Suprapubic skin (tissue), 4 donors: ENCODE data around the gene TSPAN19. TPM values are rescaled to one million over a fixed set of nuclear protein-coding genes. Genes with fewer than 3 reads are reported as not detected.

Experiments
- DNase-seq, 2 donors: peaks; one replicate each; pipeline ENCODE4 v3.0.0-alpha.2; 2019; ENCODE audit warnings: low spot score in 2 of 2
- H3K27ac ChIP-seq: fragments of 200-600 bp; sonication (generic); one replicate; pipeline ENCODE4 v1.5.1; 2019
- H3K27me3 ChIP-seq: fragments of 200-600 bp; sonication (generic); one replicate; pipeline ENCODE4 v1.5.1; 2019
- H3K36me3 ChIP-seq: fragments of 200-600 bp; sonication (generic); one replicate; pipeline ENCODE4 v1.5.1; 2019
- H3K4me1 ChIP-seq: fragments of 200-600 bp; sonication (generic); one replicate; pipeline ENCODE4 v1.5.1; 2019
- H3K4me3 ChIP-seq: fragments of 200-600 bp; sonication (generic); one replicate; pipeline ENCODE4 v1.5.1; 2019; ENCODE audit warnings: mild to moderate bottlenecking
- H3K9me3 ChIP-seq: fragments of 200-600 bp; sonication (generic); one replicate; pipeline ENCODE4 v1.5.1; 2019
- CTCF ChIP-seq, 2 donors: fragments of 200-600 bp in 1 of 2; fragments of 450-650 bp in 1 of 2; sonication (generic) in 1 of 2; IDR thresholded peaks; one replicate each; pipeline ENCODE4 v1.5.1; 2016 to 2019; ENCODE audit warnings: antibody characterized with exemption in 2 of 2, mild to moderate bottlenecking in 1 of 2, moderate library complexity in 1 of 2
- EP300 ChIP-seq: sonication (generic); formaldehyde crosslinking; IDR thresholded peaks from one replicate; pipeline ENCODE4 v1.6.1; 2017; ENCODE audit warnings: antibody characterized with exemption
- POLR2A ChIP-seq, 2 donors: fragments of 450-650 bp; IDR thresholded peaks; one replicate each; pipeline ENCODE4 v1.6.1; 2017; ENCODE audit warnings: antibody characterized with exemption in 2 of 2, mild to moderate bottlenecking in 2 of 2, moderate library complexity in 2 of 2
- POLR2AphosphoS5 ChIP-seq, 3 donors: sonication (generic); formaldehyde crosslinking; IDR thresholded peaks; one replicate each; pipeline ENCODE4 v1.6.1; 2017; ENCODE audit warnings: antibody characterized with exemption in 3 of 3
- WGBS: methylation state at CpG from one replicate; pipeline ENCODE4 v1.1.5; 2018; 5-methylcytosine and 5-hydroxymethylcytosine counted together
- total RNA-seq, 4 donors: library from RNA; depleted of rRNA; stranded (reverse); fragments of >200 nt; gene quantifications; one replicate each; pipeline ENCODE4 v1.1.0, GENCODE V29; 2016

Gene TSPAN19
- total RNA-seq, 4 donors from 2014 or later = not detected

- H3K4me3 ChIP-seq = no peak overlapping the region
- TF ChIP-seq POLR2AphosphoS5 (IDR thresholded peaks at IDR 0.05) (no peak), POLR2A (IDR thresholded peaks at IDR 0.05) (no peak), CTCF (IDR thresholded peaks at IDR 0.05) (no peak)
- H3K9me3 ChIP-seq = no peaks in the 10 kb centered on the region
- DNase-seq = no peak
- no peak overlapping the region for H3K27ac ChIP-seq
- H3K27me3 ChIP-seq = no peaks in the 10 kb centered on the region
- H3K36me3 ChIP-seq = no peaks in the 10 kb centered on the region
- 55% methylated on average over 3 of the region's 3 CpGs for WGBS
- no peaks in the 10 kb centered on the region for H3K4me1 ChIP-seq
These were observed 49.5 kb downstream of the TSPAN19 start for GRCh38 chr12:84986586-84986985.

- no peak for TF ChIP-seq EP300
- no peak for TF ChIP-seq POLR2A (IDR thresholded peaks at IDR 0.05)
- no peak for TF ChIP-seq POLR2AphosphoS5 (IDR thresholded peaks at IDR 0.05)
- TF ChIP-seq CTCF (IDR thresholded peaks at IDR 0.05) = no peak
- H3K4me3 ChIP-seq = no peak overlapping the region
- H3K27me3 ChIP-seq = no peaks in the 10 kb centered on the region
- no peaks in the 10 kb centered on the region for H3K4me1 ChIP-seq
- no peak for DNase-seq
- H3K36me3 ChIP-seq = no peaks in the 10 kb centered on the region
- 68% methylated on average over 2 of the region's 2 CpGs for WGBS
- no peaks in the 10 kb centered on the region for H3K9me3 ChIP-seq
- H3K27ac ChIP-seq = no peak overlapping the region
These were observed 50.0 kb downstream of the TSPAN19 start for GRCh38 chr12:84986117-84986516.

GRCh38 chr12:84983289-84983688, 52.8 kb downstream of the TSPAN19 start:
- 84% methylated on average over 3 of the region's 3 CpGs for WGBS
- Histone ChIP-seq H3K36me3 (no peaks in the 10 kb centered on the region), H3K9me3 (no peaks in the 10 kb centered on the region), H3K4me3 (no peak overlapping the region), H3K4me1 (no peaks in the 10 kb centered on the region), H3K27me3 (no peaks in the 10 kb centered on the region), H3K27ac (no peak overlapping the region)
- DNase-seq = no peak
- TF ChIP-seq POLR2A (IDR thresholded peaks at IDR 0.05) (no peak), POLR2AphosphoS5 (IDR thresholded peaks at IDR 0.05) (no peak), CTCF (IDR thresholded peaks at IDR 0.05) (no peak), EP300 (no peak)

GRCh38 chr12:84982888-84983287, 53.2 kb downstream of the TSPAN19 start:
- Histone ChIP-seq H3K4me3 (no peak overlapping the region), H3K9me3 (no peaks in the 10 kb centered on the region), H3K27ac (no peak overlapping the region), H3K27me3 (no peaks in the 10 kb centered on the region), H3K36me3 (no peaks in the 10 kb centered on the region), H3K4me1 (no peaks in the 10 kb centered on the region)
- no peak for TF ChIP-seq POLR2AphosphoS5 (IDR thresholded peaks at IDR 0.05)
- TF ChIP-seq EP300 = no peak
- no peak for TF ChIP-seq CTCF (IDR thresholded peaks at IDR 0.05)
- TF ChIP-seq POLR2A (IDR thresholded peaks at IDR 0.05) = no peak
- DNase-seq = no peak
- WGBS = 83% methylated on average over 1 of the region's 1 CpG

GRCh38 chr12:84978921-84979320, 57.2 kb downstream of the TSPAN19 start:
- Histone ChIP-seq H3K4me3 (no peak overlapping the region), H3K9me3 (no peaks in the 10 kb centered on the region), H3K27ac (no peak overlapping the region), H3K27me3 (no peaks in the 10 kb centered on the region), H3K36me3 (no peaks in the 10 kb centered on the region), H3K4me1 (no peaks in the 10 kb centered on the region)
- DNase-seq = no peak
- 37% methylated on average over 1 of the region's 1 CpG for WGBS
- TF ChIP-seq CTCF (IDR thresholded peaks at IDR 0.05) (no peak), POLR2A (IDR thresholded peaks at IDR 0.05) (no peak), EP300 (no peak), POLR2AphosphoS5 (IDR thresholded peaks at IDR 0.05) (no peak)
